GM19025 (cell line): ENCODE measurements around the gene BAHCC1.

Experiments
- ATAC-seq: cut with Tn5 transposase; IDR thresholded peaks from one replicate; pipeline ENCODE4 v1.9.1; 2021; ENCODE audit warnings: mild to moderate bottlenecking, low read depth, moderate library complexity; ENCODE audit not compliant: unreplicated experiment

The BAHCC1 gene

DNA sequence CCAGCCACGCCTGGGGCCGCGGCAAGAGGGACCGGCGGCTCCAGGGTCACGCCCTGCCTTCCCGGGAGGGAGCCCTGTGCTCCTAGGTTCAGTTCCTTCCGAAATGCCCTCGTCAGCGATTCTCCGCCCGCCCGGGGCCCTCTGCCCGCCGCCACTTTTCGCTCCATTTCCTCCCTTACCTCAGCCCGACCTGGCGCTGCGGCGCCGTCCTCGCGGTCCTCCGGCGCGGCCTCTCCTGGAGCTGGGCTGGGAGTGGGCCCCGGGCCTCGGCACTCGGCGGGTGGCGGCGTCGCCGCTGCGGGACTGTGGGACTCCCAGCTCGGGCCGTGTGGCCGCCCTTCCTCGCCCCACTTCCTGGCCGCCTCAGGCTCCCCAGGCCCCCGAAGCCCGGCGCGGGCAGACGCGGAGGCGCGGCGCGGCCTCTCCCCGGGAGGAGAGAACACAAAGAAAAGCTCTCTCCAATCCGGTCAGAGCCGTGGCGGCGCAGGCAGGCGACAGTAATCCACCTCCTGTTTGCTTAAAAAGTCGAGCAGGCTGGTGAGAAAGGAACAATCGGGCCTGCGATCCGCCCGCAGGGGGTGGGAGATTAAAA lies 1.6 kb downstream of the BAHCC1 start:
- ATAC-seq = no peak

DNA sequence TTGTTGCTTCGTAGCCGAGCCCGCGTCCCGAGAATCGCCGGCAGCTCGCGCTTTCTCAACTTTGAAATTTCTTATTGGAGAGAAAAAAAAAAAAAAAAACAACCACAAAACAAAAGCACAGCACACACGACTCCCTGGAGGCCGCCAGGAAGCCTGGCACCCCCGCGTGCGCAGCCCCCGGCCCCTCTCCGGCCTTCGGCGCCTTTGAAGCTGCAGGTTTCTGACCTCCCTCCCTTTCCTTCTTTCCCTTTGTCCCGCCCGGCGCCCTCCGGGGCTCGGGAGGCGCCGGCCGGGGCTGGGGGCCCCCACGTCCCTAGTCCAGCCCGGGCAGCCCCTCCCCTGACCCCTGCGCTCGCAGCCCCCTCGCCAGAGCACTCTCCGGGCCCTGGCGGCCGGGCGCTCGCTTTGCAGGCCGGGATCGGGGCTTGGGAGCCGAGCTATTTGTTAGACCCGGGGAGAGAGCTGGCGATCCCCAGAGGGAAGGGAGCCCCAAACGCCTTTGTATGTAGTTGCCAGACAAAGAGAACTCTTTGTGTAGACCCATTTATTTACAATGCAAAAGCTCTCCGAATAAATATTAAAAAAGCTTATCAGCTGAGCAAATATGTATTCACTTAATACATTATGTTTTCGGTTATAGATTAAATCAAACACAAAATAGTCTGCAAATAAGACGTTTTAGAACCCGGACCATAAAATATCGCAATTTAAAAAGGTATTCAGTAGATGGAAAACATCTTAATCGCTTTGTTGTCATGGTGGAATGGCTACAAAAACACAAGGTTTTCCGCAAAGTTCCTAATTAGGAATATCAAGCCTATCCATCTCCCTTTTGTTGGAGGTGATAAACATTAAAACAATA lies 2.3 kb downstream of the BAHCC1 start:
- no peak for ATAC-seq

DNA sequence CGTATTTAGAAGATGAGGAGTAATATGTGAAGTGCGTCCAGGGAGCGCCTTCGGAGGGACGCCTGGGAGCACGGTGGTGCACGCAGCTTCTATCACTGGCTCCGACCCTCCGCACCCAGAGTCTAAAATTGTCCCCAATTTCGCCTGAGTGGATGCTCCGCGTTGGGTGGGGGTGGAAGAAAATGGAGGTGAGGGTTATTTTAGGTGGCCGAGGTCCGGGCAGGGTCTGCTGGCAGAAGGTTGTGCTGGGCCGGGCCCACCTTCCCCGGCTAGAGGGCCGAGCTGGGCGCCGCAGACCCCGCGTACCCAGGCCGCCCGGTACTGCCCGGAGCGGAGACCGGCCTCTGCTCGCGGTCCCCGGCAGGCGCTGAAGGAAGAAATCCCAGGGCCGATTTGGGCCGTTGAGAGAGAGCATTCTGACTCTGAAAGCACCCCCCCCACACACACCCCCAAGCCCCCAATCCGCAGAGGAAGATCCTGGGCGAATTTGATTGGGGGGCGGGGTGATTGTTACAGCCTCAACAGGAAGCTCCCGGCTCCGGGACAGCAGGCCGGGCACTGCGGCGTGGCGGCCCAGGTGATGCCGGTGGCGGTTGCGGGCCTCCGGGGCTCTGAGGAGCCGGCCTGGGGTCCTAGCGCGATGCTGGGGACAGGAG lies 3.0 kb downstream of the BAHCC1 start:
- ATAC-seq = no peak

DNA sequence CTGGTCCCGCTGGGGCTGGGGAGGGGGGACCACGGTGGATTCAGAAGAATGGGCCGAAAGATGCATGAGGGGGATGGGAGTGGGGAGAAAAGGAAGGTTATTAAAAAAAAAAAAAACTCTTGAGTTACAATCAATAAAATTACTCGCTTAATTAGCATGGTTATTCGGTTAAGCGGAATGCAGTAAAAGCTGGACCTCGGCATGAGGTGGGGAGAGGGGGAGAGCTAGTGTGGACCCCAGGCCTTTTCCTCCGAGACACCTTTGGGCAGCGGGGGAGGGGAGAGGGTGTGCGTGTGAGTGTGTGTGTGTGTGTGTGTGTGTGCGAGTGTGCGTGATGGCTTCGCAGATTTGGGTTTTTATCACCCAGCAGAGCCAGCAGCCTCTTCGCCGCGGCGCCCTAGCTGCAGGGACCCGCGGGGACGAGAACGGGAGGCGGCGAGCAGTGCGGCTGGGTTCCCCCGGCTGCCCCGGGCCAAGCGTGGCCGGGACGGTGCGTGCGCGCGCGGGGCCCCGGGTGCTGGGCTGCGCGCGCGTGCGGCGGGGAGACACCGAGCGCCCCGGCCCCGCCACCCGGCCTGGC lies 3.7 kb downstream of the BAHCC1 start:
- no peak for ATAC-seq

DNA sequence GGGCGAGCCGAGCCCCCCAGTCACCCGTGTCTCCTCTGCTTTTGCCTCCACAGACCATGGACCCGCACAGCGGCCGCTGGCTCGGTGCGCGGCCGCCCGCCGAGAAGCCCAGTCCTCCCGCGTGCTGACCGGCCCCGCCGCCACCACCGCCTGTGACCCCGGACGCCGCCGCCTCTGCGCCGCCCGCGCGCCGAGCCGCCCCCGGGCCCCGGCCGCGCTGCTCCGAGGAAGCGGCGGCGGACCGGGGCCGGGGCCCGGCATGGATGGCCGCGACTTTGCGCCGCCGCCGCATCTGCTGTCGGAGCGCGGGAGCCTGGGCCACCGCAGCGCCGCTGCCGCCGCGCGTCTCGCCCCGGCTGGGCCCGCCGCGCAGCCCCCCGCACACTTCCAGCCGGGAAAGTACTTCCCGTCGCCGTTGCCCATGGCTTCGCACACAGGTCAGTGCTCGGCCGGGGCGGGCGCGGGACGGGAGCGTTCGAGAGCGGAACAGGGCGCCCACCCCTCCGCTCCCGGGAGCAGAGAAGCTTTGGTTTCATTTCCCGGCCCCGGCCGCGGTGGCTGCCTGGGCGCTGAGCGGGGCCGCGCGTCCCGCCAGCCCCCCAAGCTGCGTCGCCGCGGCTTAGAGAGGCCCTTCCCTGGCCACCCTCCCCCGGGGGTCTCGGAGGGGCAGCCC lies 4.4 kb downstream of the BAHCC1 start:
- no peak for ATAC-seq

DNA sequence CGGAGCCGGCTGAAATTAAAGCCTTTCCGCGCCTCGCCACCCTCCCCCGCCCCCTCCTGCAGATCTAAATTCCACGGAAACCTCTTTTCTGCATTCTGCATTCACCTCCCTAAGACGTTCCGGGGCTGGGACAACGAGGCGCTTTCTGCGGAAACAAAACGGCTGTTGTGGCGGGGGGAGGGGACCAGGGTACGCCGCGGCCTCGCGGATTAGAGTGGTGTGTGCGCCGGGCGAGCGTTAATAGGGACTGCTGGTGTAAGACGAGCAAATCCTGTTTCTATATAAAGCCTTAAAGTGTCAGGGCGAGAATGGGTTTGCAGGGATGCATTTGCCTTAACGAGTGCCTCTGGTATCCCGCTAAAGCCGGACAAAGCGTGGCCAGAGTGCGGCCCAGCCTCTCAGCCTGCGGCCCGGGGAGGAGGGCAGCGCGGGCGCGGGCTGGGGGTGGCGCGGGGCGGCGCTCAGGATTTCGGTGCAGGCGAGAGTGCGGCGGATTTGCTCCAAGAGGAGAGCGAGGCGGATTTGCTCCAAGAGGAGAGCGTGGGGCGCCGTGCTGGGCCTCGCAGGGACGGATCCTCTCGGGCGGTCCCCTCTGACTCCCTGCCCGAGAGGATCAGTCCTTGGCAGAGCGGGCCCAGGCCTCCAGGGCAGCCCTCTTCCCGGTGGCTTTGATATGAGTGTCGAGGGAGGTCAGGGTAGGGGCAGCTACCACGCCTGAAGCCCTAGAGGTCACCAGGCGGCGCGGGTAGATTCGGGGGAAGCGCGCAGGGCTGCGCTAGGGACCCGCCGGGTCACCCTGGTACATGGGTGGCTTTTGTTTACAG lies 5.1 kb downstream of the BAHCC1 start:
- ATAC-seq = no peak

DNA sequence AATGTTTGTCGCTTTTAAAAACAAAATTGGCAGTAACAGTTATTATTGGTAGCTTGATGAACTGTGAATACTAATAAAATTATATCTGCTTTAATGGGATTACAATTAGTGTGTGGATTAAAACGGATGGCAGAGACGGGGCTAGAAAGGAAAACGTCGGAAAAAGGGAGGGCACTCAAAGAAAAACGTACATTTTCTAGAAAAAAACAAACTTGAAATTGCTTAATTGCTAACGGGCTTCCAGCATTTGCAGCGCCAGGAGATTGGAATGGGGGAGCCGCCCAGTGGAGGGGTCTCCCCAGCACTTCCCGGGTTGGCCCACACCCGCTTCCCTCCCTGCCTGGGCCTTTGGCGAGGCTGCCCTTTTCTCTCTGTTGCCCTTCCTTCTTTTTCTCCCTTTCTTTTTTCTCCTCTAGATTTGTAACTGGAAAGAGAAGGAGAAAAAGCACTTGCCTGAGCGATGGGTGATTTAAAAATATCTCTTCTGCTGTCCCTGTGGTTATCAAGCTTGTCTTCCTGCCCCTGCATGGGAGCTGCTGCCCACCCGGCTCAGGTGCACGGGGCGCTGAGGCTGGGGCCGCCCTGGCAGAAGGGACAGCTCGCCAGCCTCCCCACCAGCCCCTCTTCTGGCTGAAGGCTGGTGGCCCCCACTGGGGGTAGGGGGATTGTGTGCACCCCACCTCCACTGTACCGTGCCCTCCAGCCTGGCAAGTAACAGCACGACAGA lies 5.9 kb downstream of the BAHCC1 start:
- ATAC-seq = no peak

DNA sequence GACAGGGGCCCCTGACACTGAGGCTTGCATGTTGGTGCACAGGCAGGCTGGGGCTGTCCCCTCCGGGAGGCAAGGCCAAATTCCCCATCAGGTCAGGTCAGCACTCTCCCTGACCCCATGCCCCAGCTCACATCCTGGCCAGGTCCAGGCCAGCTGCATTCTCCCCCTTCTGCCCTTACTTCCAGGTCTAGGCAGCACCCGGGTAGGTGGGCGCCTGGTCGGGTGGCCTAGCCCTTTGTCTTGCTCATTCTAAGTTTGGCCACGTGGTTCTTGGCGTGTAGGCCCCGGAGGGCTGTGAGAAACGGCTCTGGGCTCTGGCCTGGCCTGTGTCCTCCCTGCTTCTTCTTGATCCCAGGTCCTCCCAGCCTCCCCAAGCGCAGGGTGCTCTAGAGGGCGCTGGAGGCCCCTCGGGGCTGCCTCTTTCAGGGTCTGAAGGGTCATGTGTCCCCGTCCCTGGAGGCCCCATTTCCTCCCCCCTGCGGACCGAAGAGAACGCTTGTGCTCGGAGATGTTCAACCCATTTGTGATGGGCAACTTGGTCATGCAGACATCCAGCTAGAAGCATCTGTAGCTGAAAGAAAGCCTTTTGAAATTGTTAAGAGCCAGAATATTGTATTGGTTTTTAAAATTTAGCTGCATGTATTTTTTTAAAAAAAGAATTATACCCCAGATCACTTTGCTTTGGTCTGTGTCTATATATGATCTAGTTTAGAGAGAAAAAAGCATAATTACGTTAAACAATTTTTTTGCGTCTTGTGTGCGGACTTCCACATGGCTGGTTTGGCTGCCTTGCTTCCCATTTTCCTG lies 6.7 kb downstream of the BAHCC1 start:
- ATAC-seq = no peak

DNA sequence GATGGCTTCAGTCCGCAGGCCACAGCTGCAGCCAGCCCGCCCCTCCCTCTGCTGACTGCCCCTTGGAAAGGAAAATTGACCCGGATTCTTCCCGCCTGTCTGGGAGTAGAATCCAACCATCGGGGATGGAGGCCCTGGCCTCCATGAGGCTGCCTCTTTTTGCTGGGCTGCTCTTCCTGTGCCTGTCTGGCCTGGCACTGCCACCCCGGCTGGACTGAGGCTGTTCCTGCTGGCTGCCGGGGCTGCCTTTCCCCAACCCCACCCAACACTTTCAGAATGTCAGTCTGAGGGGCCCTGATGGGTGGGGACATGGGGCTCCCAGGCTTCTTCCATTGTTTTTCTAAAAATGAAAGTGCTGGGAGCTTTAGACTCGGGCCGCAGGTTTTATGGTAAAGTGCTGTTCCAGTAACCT lies 7.3 kb downstream of the BAHCC1 start:
- no peak for ATAC-seq

DNA sequence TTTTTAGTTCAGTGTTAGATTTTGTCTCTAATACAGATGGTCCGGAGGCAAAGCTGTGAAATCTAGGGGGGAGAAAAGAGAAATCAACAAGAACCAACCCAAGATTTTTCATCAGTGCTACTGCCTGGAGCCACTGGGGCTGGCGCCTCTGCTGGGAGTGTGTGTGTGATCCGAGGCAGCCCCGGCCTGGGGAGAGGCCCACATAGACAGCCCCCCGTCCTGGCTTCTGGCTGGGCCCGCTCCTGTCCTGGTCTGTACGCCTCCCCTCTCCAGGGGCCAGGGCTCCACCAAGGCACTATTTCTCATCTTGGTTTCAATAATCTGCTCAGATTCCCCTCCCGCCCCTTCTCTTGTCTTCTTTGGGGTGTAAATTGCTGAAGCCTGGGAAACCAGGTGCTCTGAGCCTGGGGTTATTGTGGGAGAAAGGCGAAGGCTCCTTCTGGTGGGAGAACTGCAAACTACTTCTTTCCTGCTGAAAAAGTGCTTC lies 7.8 kb downstream of the BAHCC1 start:
- ATAC-seq = no peak

DNA sequence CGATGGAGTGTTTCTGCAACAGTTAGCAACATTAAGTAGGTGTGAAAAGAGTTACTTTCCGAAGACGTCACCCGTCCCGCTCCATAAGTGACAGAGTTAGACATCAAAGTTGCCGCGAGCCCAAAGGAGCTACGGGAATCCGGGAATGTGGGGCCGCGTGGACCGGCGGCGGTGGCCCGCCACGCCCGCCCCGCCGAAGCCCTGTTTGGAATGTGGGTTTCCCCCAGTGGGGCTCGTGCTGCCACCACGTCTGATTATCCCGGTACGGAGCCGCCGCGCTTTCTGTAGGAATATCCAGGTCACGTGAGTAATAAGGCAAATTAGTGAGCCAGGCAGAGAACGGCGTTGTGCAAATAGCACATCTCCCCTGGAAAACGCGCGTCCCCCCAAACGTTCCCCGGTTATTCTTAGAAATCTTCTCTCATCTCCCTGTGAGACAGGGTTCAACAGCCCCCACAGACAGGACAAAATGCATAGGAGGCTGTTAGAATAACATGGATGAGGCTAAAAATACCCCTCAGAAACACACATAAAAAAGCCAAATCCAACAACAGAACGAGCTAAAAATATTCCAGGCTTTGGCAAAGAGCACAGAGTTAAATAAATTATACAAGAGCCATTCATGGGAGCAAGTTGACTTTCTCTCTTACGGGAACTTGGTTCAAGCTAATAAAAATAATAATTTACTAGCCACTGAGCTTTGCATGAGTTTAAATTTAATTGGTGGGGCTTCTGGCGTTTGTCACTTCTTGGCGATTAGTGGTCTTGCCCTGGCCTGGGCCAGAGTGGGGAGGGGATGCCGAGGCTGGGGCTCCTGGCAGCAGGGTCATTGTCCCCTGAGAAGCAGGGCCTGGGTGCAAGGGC lies 8.6 kb downstream of the BAHCC1 start:
- ATAC-seq = no peak

DNA sequence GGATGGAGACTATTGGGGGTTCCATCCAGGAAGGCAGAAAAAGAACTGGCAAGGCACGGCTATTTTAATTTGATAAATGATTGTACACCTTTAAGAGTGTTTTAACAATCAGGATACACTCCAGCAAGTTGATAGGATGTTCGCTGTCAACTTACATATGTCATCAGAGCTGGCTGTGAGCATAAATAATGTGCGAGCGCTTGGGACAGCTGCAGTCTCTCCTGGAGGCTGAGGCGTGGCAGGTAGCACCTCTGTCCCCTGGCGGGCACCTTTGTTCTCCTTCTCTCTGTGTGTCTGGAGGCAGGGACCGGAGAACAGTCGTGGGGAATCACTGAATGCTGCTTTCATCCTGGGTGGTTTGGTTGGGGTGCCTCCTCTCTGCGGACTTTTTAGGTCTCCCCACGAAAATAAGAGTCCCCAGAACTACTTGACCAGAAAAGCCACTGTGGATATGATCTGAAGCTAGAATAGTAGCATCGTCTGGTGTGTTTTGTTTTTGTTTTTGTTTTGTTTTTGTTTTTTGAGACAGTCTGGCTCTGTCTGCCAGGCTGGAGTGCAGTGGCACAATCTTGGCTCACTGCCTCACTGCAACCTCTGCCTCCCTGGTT lies 9.4 kb downstream of the BAHCC1 start:
- ATAC-seq = no peak

DNA sequence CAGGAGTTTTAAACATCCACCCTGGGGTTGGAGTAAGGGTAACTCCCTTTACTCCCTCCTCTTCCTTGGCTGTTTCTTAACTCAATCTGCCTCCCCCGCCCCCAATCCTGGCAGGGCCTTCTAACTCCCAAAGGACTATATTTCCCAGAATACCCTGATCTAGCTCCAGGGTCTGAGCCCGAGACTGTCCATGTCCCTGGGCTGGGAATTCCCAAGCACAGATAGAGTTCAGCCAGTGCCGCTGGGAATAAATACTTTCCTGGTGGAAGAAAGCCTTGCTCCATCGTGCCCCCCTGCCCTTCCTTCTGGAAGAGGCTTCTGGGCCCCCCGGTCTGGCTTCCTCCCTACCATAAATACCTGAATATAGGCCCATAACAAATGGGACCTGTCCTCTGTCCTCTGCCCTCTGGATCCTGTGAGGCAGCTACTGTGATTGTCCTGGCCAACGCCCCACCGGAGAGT lies 10.2 kb downstream of the BAHCC1 start:
- no peak for ATAC-seq

DNA sequence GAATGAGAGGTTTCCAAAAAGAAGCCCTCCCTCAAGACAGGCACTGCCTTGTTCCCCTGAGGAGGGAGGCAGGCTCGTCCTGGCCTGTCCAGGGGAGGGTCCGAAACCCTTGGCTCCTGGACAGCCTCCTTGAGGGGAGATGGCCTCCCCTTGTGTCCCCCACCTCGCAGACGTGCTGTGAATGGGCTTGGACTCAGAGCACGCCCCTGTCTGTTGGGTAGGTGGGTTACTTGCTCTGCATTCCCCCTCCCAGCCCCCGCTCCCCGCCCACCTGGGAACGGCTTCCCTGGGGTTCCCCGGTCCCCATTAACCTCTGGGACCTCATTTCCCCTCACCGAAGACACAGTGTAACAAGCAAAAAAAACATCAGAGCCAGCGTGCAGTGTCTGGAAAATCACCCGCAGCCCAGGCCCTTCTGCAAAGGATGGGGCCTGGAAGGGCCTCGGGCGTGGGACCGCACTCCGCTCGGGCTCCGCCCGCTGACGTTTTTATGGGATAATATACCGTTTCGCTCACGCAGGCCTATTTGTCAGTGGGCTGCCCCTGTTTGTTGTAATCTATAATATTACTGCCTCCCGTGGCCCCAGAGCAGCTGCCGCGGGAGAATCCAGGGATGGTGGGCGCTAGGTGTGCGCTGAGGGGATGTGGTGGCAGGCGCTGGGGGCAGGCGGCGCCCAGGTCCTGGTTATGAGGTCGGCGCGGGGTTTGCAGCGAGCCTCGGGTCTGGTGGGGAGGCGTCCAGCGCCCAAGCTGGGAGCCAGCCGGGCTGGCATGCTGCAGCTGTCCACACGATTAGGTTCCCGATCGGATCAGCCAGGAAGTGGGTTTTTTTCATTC lies 11.1 kb downstream of the BAHCC1 start:
- ATAC-seq = no peak

DNA sequence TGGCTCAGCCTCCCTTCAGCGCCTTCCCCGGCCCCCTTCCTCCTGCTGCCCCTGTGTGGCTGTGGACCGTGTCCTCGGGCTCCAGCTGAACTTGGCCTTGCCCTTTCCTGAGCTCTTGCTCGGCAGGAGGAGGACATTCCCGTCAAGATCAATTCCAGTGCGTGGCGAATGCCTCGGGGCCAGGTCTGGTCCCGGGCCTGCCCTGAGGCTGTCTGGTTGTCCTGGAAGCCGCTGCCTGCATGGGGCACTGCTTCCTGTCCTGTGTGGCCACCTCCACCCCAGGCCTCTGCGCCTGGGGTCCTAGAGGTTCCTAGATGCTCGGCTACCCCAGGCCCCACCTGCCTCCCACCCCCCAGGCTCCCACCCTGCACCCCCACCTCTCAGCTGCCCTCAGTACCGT lies 12.8 kb downstream of the BAHCC1 start:
- no peak for ATAC-seq
